Measurements from ENCODE around the gene FAM210B.

- no peak for TF ChIP-seq REST (IDR thresholded peaks at IDR 0.05; ENCODE audit: low read depth)
- no peak for TF ChIP-seq RAD21 (IDR thresholded peaks at IDR 0.05; ENCODE audit: low read depth)
- no peak for TF ChIP-seq FOXM1 (IDR thresholded peaks at IDR 0.05; ENCODE audit: borderline replicate concordance, low read depth)
- TF ChIP-seq YY1 (IDR thresholded peaks at IDR 0.05; ENCODE audit: low read depth): no peak
- no peak for TF ChIP-seq EP300 (IDR thresholded peaks at IDR 0.05; ENCODE audit: borderline replicate concordance)
- TF ChIP-seq, protein P1, sequence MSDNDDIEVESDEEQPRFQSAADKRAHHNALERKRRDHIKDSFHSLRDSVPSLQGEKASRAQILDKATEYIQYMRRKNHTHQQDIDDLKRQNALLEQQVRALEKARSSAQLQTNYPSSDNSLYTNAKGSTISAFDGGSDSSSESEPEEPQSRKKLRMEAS (IDR thresholded peaks at IDR 0.05): no peak
- no peak for TF ChIP-seq CREB1 (IDR thresholded peaks at IDR 0.05; ENCODE audit: low read depth)
These were observed 59.1 kb downstream of the FAM210B start for GRCh38 chr20:56417911-56418310.

All from Ishikawa (cell line).